Stimulated activated CD4-positive, alpha-beta T cell treated with anti-CD3 and anti-CD28 coated beads, Interleukin-12 subunit alpha, Interleukin-12 subunit beta, amount 100 ng/mL, for 4 hours (primary cell): ENCODE data around the gene CLTCL1.
A peak's percentile ranks its signal among the peaks of the same experiment; 100 is the strongest.

Source experiments
- DNase-seq: peaks from one replicate; pipeline ENCODE4 v3.0.0-alpha.2; 2020

CLTCL1 gene

DNA sequence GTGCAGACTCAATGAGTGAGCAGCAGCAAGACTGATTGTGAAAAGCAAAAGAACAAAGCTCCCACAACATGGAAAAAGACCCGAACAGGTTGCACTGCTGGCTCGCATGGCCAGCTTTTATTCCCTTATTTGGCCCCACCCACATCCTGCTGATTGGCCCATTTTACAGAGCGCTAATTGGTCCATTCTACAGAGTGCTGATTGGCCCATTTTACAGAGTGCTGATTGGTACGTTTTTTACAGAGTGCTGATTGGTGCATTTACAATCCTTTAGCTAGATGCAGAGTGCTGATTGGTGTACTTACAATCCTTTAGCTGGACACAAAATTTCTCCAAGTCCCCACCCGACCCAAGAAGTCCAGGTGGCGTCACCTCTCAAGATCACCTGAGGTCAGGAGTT, 97.6 kb downstream of the CLTCL1 start:
- no peak for DNase-seq

DNA sequence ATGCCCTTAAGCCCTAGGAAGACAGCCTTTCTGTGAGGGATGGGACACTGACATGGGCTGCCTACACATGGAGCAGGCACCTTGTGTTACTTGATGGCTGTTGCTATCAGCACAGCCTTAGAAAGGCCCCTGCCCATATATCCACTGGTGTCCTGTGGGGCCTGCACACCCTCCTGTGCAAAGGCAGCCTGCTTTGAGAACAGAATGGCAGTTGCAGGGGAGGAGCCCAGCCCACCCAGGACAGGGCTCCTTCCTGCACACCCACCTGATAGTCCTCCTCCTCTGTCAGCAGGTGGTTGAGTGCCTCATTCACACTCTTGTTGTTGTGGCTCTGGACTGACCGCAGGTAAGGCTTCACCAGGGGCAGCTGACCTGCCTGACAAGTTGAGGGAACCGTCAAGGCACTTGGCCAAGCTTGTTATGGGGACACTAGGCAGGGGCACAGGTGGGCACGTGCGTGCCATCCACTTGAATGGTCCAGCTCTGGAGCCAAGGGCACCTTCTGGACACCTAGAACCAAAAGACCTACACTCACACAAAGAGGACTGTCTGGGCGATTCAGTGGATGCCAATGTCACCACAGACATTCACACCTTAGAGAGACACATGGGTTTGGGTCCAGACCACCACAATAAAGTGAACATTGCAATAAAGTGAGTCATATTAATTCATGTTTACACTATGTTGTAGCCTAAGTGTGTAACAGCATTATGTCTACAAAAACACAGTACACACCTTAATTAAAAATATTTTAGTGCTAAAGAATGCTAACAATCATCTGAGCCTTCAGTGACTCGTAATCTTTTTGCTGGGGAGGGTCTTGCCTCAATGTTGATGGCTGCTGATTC, 103.6 kb downstream of the CLTCL1 start:
- DNase-seq: no peak

DNA sequence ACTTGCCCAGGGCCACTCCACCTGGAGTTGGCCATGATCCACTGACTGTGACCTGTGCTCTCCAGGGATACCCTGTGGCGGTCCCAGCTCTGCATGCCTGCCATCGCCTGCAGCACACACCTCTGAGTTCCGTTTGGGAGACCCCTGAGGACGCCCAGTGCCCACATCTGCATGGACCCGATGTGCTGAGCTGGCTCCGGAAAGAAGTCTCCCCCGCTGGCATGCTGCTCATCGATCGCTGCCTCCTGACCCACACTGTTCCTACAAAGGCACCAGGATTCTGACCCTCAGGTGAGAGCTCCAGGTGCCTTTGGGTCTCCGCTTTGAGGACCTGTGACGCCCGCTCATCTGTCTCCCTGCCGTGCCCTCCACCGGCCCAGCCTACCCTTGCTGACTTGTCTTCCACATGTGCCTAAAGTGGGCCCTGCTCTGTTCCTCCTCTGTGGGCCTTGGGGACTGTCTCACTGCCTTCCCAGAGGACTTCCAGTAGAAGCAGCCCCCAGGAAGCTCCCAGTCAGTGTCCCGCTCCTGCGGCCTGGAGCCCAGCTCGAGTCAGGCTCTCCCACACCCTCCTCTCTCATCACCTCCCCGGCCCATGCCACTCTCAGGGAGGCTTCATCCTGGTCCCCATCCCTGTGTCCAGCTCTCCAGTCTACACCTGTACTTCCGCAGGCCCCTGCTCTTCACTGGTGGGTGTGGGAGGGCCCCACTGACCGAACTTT, 107.1 kb downstream of the CLTCL1 start:
- no peak for DNase-seq

DNA sequence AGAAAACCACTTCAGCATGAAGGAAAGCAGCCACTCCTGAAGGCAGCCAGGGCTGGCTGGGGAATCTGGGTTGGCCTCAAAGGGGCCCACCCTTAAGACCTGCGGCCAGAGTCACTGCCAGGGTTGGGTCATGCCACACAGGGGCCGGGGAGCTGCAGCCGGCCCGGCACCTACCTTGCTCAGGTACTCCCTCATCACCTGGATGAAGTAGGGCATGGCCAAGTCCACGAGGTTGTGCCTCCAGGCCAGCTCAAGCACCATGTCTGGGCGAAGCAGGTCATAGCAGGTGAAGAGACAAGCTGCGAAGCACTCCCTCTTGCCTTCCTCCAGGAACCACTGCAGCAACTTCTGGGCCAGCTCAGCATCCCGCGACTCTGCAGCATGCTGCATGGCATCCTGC, 108.3 kb downstream of the CLTCL1 start:
- no peak for DNase-seq

DNA sequence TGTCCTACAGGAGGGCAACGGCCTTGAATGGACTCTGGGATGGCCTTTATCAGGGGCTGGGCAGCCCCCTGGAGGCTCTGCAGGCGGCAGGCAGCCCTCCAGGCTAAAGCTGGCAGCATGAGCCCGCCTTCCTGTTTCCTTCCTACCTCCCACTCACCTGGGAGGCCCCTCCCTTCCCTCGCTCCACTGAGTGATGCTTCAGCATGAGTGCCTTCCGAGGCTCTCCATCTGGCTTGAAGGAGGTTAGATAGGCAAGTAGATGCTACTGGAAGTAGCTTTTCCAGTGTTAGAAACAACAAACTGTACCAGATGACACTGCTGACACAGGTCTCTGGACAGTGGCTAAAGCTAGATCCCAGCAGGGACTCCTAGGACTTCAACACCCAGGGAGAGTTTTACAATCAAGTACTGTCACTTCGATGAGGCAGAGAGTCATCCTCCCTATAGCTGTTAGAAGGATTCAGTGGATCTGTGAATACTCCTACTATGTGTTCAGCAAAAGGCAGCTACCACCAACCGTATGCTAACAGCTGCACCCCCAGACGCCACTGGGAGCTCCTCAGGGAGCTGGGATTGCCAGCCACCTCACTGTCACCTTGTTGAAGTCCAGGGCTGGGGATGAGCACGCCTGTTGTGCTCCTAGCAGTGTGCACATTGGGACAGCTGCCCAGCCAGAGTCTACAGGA, 108.9 kb downstream of the CLTCL1 start:
- DNase-seq: no peak

DNA sequence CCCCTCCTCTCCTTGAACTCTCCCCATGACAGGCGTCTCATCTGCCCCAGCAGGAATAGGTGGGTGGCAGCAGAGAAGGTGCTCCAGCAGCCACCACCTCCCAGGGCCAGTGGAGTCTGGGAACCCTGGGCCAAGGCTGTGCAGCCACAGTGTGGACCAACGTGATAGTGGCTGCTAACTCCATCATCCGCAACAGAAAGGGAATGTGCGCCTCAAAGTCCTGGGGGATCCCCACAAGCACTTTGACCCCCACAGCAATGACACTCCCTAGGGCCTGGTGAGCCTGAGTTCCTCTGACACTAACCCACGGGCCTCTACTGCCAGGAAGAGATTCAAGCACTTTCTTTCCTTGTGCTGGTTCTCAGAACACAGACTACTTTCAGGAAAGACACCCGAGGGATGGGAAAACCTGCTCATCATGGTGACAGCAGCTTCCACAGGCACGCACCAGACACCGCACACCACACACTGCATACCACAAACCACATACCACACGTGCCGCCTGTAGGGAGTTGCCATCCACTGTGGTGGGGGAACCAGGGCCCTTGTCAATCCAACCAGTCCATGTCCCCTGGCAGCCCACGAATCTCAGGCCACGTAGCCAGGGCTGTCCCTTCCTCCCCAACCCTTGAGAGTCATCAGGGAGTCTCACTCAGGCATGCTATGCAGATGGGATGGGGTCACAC, 109.6 kb downstream of the CLTCL1 start:
- no peak for DNase-seq

DNA sequence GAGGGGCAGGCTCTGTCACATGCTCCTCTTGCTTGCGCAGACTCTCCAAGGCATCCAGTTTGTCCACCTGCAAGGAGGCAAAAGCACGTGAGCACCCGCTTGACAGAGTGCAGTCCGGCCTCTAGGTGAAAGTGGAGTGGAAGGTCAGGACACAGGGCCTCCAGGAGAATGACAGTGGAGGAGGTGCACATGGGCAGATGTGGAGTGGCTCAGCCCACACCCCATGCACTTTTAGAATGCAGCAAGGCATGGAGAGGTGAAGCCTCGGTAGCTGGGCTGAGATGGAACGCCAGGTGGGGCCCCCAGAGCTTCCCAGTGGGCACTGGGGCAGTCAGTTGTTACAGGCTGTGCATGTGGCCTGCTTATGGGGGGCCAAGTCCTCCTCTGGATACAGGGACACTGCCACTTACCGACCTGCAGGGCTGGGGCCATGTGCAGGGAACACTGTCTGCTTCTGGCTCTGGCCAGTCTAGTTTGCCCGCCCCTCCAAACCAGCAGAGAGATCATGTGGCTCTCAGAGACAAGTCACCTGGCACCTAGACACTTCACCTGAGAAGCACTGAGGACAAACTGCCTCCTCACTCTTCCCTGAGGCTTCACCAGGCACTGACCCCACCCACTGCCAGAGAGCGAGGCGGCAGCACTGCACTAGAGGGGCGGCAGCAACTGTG, 110.6 kb downstream of the CLTCL1 start:
- DNase-seq: no peak

DNA sequence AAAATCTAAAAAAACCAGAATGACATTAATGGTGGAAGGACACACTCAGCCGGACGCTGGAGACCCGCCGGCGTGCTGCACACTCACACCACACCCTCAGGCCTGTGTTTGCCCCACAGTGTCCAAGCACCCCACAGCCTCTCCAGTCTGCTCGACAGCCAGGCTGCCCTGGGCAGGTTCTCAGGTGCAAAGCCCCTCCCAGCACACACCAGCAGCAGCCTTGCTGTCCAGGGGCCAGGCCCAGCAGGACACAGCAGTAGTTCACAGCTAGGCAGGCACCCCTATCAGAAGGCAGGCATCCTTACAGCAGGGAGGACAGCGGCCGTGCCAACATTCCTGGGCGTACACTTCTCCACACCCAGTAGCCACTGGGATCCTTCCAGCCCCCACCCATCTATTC, 111.3 kb downstream of the CLTCL1 start:
- DNase-seq: no peak

DNA sequence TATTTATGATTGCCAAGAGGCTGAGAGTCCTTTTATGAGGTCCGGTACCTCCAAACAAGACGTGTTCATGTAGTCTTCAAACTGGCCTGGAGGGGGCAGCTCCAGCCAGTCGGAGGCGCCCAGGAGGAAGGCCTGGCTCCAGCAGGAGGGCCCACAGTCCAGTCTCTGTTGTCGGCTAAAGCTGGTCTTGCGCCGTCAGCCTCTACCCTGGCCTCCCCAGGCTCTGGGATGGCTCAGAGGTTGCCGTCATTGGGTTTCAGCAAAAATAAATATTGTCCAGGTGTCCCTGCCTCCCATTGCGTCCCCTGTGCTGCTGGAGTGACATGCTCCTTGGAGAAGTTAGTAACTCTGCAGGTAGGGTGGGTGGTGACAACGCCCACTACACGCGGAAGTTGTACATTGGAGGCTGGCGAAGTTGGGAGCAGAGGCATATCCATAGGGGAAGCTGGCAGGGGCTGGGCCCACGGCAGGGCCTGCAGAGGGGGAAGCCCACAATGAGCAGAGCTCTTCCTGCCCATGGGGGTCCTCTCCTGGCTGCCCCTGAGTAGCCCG, 111.9 kb downstream of the CLTCL1 start:
- DNase-seq: no peak

DNA sequence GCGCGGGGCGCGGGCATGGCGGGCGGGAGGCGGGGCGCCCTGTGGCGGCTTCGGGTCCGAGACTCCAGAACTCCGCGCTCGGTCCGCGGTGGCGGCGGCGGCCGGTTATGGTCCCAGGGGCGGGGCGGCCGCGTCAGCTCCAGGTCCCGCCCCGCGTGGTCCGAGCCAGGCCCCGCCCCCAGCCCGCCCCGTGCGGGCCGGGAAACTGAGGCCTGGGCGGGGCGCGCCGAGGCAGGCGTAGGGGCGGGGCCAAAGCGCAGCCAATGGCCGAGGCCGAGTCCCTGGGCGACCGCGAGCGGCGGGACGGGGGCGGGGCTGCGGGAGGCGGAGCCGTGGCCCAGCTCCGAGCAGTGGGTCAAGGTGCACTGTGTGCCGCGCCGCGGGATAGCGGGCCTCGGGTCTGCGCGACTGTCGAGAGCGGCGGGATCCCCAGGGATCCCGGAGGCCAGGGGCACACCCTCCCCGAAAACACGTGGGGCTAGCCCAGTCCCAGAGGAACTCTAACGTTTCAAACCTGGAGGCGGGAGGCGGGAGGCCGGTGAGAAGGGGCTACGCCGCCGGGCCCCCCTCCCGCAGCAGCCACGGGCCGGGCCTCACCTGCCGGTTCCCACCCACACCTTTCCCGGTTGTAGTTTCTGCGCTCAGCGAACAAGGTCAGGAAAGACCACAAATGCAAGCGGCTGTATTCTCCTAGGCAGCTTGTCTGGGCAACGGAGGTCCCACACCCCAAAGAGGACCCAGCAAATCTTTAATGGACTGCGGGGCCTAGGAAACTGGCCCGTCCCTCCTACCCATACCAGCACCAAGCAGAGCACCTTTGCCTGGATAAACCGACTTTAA, 112.6 kb downstream of the CLTCL1 start, which contains the start of gene SLC25A1:
Gene SLC25A1 (minus strand): TSS at position 80 of the 840 bp plus-strand sequence. CDS start 63 bp downstream, at position 17.
- DNase-seq: peak; percentile 93

DNA sequence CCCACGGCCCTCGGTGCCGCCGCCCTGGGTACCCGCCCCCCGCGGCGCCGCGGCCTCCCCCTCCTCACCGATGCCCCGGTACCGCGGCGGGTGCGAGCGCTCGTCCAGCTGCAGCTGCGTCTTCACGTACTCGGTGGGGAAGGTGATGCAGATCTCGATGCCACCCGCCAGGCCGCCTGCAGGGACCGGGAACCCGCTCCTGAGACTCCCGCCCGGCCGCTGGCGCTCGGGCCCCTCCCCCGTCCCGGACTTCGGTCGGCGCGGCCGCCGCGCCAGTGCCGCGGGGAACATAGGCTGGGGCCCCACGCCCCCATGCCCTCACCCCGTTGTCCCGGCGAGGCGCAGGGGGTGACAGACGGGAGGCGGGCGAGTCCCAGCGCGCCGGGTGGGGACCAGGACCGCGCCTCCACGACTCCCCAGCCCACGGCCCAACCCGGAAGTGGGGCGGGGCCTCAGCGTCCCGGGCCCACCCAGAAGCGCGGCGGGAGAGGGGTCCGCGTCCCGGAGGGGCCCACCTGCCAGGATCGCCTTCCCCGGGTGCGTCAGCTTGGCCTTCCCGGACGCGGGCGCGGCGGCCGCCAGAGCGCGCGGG, 113.4 kb downstream of the CLTCL1 start:
- peak; percentile 58 for DNase-seq

DNA sequence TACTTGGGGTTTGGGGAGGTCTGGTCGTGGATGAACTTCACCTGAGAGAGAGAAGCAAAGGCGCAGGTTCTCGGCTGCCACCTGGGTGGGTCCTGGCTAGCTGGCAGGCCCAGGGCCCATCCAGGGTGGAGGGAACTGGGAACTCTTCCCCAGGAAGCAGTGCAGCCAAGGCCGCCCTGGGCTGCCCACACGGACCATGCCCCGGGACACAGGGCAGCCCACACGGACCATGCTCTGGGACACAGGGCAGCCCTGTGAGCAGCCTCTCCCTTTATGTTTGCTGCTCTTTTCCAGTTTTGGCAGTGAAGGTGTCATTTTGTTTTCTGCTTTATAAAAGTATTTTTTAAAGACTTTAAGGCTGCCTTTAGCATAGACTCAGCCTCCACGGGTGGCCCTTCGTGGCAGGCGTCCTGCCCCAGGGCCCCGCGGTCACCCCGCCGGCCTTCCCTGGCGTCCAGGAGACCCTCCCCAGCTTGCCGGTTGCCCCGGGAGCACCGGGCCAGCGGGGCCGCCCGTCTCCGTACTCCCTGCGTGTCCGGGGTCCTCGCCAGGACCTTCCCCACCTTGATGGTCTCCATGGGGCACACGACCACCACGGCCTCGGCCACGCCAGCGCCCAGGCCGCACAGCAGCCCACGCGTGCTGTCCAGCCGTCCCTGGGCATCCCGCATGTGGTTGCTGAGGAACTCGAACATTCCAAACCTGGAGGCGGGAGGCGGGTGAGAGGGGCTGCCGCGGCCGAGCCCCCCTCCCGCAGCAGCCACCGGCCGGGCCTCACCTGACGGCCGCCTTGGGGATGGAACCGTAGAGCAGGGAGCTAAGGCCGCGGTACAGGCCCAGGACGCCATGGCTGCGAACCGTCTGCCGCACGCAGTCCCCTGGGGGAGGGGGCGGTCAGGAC, 114.1 kb downstream of the CLTCL1 start:
- no peak for DNase-seq

DNA sequence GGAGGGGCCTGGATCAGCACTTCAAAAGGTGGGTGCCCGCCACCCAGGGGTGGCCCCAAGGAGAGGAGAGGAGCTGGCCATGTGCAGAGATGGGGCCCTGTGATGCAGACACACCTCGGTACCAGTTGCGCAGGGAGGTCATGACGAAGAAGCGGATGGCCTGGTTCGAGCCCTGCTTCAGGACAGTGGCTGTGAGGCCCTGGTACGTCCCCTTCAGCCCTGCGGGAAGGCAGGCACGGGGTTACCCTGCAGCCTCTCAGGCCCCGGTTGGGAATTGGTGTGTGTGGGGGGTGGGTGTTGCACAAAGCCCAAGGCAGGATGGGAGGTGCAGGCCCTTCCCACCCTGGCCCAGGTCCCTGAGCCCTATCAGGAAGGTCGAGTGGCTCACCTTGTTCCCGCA, 114.8 kb downstream of the CLTCL1 start:
- DNase-seq: no peak

DNA sequence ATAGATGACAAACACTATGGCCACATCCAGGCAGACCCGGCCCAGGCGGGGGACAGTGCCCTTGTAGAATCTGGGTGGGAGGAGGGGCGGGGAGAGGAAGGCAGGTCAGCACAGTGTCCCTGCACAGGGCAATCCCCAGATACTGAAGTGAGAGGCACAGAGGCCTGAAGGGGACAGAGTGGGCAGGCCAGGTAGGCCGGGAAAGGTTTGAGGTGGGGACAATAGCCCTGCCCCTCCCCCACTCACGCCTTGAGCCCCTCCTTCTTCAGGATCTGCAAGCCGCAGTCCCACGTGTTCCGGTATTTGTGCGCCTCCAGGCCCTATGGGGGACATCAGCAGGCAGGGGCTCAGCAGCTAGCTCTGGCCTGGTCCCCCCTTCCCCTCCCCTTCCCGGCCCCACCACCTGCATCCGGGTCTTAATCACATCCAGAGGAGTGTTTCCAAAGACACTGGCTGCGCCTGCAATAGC, 115.3 kb downstream of the CLTCL1 start:
- no peak for DNase-seq

DNA sequence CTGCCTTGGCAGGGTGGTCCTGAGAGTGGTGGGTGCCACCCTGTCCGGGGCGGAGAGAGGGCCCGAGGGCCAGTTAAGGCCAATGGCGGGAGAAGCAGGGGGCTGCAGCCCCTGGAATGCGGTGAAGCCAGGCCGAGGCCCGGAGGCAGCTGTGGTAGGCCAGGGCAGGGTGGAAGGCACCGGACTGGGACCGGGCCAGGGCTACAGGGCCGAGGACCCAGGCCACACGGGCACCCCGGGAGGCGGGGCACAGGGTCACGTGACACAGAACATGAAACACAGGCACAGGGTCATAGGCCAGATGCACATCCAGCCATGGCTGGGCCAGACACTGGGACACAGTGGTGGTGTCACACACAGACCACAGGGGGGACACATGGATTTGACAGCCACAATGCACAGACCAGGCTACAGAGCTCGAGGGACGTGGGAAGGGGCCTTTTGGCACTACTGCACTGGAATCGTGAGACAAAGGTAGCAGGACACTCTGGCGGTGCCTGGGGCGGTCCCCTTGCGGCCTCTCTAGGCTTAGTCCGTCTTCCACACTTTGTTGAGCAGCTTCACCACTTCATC, 115.8 kb downstream of the CLTCL1 start:
- no peak for DNase-seq

DNA sequence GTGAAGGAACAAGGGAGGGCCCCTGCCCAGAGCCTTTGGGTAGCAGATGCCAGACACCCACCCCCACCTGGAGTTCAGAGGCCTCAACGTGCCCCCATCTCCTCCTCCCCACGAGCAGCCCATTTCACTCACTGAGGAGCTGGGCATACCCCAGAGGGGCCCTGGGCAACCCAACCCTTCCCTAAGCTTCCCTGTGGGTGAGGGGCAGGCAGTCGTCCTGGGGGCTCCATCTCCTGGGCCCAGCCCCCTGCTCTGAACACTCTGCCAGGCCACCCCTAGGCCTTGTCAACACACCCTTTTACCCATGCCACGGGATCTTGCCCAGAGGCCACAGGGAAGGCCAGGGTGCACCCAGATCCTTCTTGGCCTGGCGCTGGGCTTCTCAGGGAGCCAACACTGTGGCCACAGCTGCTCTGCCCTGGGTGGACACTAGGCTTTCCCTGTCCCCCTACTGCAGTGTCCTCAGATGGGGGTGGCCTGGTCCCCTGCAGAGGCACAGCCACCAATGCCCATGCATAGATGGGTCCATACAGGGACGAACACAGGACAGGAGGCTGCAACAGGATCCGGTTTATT, 116.4 kb downstream of the CLTCL1 start:
- no peak for DNase-seq

DNA sequence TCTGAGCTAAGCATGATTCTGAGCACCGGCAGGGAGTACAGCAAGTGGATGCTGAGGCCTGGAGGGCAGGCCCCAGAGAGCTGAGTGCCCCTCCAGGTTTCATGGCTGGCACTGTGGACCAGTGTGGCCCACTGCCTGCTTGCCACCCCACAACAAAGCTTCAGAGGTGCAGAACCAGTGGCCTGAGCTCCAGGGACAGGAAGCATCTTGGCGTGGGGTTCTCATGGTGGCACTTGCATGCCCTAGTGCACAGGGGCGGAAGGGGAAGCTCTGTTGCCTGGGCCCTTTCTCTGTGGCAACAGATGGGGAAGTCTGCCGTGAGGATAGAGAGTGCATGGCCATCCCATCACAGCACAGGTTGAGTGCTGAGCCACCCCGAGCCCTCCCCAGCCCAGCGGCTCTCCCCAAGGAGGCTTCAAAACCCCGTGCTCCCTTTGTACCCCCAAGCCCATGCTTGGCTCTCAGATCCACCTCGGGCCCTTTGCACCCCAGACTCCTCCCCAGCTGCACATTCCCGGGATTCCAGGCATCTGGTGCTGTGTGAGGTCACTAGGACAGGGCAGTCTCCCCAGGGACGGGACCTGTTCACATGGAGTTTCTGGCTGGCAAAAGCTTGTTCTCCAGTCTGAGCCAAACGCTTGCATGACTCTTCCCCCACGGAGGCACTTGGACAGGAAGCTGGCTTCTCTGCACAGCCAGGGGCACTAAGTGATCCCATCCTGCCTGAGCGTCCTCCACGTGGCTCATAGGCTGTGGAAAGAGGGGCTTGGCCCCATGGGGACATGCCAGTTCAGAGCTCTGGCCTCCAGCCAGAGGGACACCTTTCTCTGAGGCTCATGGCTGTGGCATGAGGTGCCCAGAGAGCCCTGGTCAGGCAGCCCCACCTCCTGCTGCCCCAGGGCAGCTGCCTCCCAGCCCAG, 117.2 kb downstream of the CLTCL1 start:
- DNase-seq: no peak
